Measurements from ENCODE around the gene FKBP11.

GRCh38 chr12:48946943-48947342 is 21.7 kb upstream of the FKBP11 start:
- TF ChIP-seq, protein P1, sequence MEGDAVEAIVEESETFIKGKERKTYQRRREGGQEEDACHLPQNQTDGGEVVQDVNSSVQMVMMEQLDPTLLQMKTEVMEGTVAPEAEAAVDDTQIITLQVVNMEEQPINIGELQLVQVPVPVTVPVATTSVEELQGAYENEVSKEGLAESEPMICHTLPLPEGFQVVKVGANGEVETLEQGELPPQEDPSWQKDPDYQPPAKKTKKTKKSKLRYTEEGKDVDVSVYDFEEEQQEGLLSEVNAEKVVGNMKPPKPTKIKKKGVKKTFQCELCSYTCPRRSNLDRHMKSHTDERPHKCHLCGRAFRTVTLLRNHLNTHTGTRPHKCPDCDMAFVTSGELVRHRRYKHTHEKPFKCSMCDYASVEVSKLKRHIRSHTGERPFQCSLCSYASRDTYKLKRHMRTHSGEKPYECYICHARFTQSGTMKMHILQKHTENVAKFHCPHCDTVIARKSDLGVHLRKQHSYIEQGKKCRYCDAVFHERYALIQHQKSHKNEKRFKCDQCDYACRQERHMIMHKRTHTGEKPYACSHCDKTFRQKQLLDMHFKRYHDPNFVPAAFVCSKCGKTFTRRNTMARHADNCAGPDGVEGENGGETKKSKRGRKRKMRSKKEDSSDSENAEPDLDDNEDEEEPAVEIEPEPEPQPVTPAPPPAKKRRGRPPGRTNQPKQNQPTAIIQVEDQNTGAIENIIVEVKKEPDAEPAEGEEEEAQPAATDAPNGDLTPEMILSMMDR (IDR thresholded peaks at IDR 0.05; ENCODE audit: control extremely low read depth in 1 of 3, insufficient read depth in 1 of 3, low read depth in 1 of 3, low read length in 3 of 3), result no peak
- TF ChIP-seq POLR2A (IDR thresholded peaks at IDR 0.05; ENCODE audit: control extremely low read depth in 1 of 2, low read depth in 2 of 2, low read length in 2 of 2), result no peak
- TF ChIP-seq CHD1 (IDR thresholded peaks at IDR 0.05; ENCODE audit: low read depth, low read length), result no peak
- TF ChIP-seq, protein P2, sequence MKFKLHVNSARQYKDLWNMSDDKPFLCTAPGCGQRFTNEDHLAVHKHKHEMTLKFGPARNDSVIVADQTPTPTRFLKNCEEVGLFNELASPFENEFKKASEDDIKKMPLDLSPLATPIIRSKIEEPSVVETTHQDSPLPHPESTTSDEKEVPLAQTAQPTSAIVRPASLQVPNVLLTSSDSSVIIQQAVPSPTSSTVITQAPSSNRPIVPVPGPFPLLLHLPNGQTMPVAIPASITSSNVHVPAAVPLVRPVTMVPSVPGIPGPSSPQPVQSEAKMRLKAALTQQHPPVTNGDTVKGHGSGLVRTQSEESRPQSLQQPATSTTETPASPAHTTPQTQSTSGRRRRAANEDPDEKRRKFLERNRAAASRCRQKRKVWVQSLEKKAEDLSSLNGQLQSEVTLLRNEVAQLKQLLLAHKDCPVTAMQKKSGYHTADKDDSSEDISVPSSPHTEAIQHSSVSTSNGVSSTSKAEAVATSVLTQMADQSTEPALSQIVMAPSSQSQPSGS (IDR thresholded peaks at IDR 0.05; ENCODE audit: low read length), result no peak
- no peak for TF ChIP-seq FOSL1 (IDR thresholded peaks at IDR 0.05; ENCODE audit: insufficient read depth, low read depth, low read length)
- TF ChIP-seq POLR2AphosphoS5 (IDR thresholded peaks at IDR 0.05; ENCODE audit: low read depth, low read length), result no peak
- TF ChIP-seq TCF12 (IDR thresholded peaks at IDR 0.05; ENCODE audit: low read depth, low read length), result no peak
- TF ChIP-seq JUND (IDR thresholded peaks at IDR 0.05; ENCODE audit: low read length), result no peak

All from H1 (cell line).